SK-N-SH (cell line): ENCODE results near the gene FRY. TPM values are rescaled to one million over a fixed set of nuclear protein-coding genes. Genes with fewer than 3 reads are reported as not detected.
A peak's percentile ranks its signal among the peaks of the same experiment; 100 is the strongest.

ENCODE experiments used
- CTCF ChIA-PET: fragments of 300-600, 350-600 bp; formaldehyde crosslinking; extraction: SDS; loops from one replicate; lab custom pipeline; 2021; lab: Yijun Ruan, JAX
- POLR2A ChIA-PET: fragments of 350-600 bp; sonication (Branson Sonifier 250); formaldehyde crosslinking; extraction: SDS; loops from one replicate; lab custom pipeline; 2020; ENCODE audit warnings: antibody characterized with exemption, inconsistent platforms; lab: Yijun Ruan, JAX
- DNase-seq: peaks from one replicate; pipeline ENCODE4 v3.0.0; 2012
- H2AFZ ChIP-seq: fragments of 200-600 bp; sonication (generic); 2 replicates; pipeline ENCODE4 v1.8.1; 2016; ENCODE audit warnings: antibody characterized with exemption, mild to moderate bottlenecking, low read depth
- H3F3A ChIP-seq: fragments of 200-600 bp; sonication (generic); replicated peaks from 2 replicates; pipeline ENCODE3; 2016; ENCODE audit warnings: antibody characterized with exemption, mild to moderate bottlenecking; ENCODE audit not compliant: insufficient read depth
- H3K27ac ChIP-seq, 2 experiments: fragments of 200-500 bp in 1 of 2; fragments of 200-600 bp in 1 of 2; sonication (Bioruptor generic) in 1 of 2; sonication (generic), shearing (Covaris generic) in 1 of 2; 2 replicates each; pipeline versions ENCODE4 v1.5.1 to v1.6.1; 2014 to 2016; ENCODE audit warnings: low read depth in 2 of 2, inconsistent platforms in 1 of 2, low read length in 1 of 2, mild to moderate bottlenecking in 1 of 2, mixed read lengths in 1 of 2
- H3K27me3 ChIP-seq: fragments of 200-600 bp; sonication (generic), shearing (Covaris generic); 2 replicates; pipeline ENCODE4 v1.6.1; 2016; ENCODE audit warnings: mixed run types; ENCODE audit not compliant: insufficient read depth
- H3K36me3 ChIP-seq, 2 experiments: fragments of 200-500 bp in 1 of 2; fragments of 200-600 bp in 1 of 2; sonication (Bioruptor generic) in 1 of 2; sonication (generic) in 1 of 2; replicated peaks in 1 of 2; 2 replicates each; pipeline versions ENCODE3 to v1.5.1; 2014 to 2016; ENCODE audit warnings: low read length in 1 of 2, mild to moderate bottlenecking in 1 of 2; ENCODE audit not compliant: insufficient read depth in 2 of 2, control insufficient read depth in 1 of 2
- H3K4me1 ChIP-seq, 2 experiments: fragments of 200-500 bp in 1 of 2; fragments of 200-600 bp in 1 of 2; sonication (Bioruptor generic) in 1 of 2; sonication (generic), shearing (Covaris generic) in 1 of 2; 2 replicates each; pipeline versions ENCODE4 v1.5.1 to v1.6.1; 2014 to 2016; ENCODE audit warnings: low read depth in 1 of 2, low read length in 1 of 2, mixed run types in 1 of 2; ENCODE audit not compliant: insufficient read depth in 2 of 2, control insufficient read depth in 1 of 2
- H3K4me2 ChIP-seq: fragments of 200-600 bp; sonication (generic), shearing (Covaris generic); 2 replicates; pipeline ENCODE4 v1.6.1; 2017; ENCODE audit warnings: mixed run types
- H3K4me3 ChIP-seq, 2 experiments: fragments of 200-500 bp in 1 of 2; fragments of 200-600 bp in 1 of 2; sonication (Bioruptor generic) in 1 of 2; sonication (generic), shearing (Covaris generic) in 1 of 2; 2 replicates each; pipeline versions ENCODE4 v1.5.1 to v1.8.1; 2014 to 2016; ENCODE audit warnings: low read depth in 2 of 2, inconsistent platforms in 1 of 2, low read length in 1 of 2, mild to moderate bottlenecking in 1 of 2, mixed read lengths in 1 of 2, moderate library complexity in 1 of 2
- H3K79me2 ChIP-seq: fragments of 200-600 bp; sonication (generic); 2 replicates; pipeline ENCODE4 v1.8.1; 2017; ENCODE audit warnings: mild to moderate bottlenecking; ENCODE audit not compliant: insufficient read depth
- H3K9ac ChIP-seq: fragments of 200-600 bp; sonication (generic); 2 replicates; pipeline ENCODE4 v1.6.1; 2017; ENCODE audit warnings: mixed run types
- H3K9me2 ChIP-seq: fragments of 200-600 bp; sonication (generic); 2 replicates; pipeline ENCODE4 v1.6.1; 2017; ENCODE audit warnings: mixed run types
- H3K9me3 ChIP-seq: fragments of 200-600 bp; sonication (generic); 2 replicates; pipeline ENCODE4 v1.6.1; 2017; ENCODE audit warnings: mixed run types, mild to moderate bottlenecking, moderate library complexity
- H4K20me1 ChIP-seq: fragments of 200-600 bp; sonication (generic); 2 replicates; pipeline ENCODE4 v1.6.1; 2017; ENCODE audit warnings: mild to moderate bottlenecking, mixed run types; ENCODE audit not compliant: insufficient read depth
- EP300 ChIP-seq, 2 experiments: IDR thresholded peaks; 2 replicates each; pipeline versions ENCODE4 v1.4.0 to v1.6.1; 2012; ENCODE audit warnings: borderline replicate concordance in 1 of 2, low read depth in 1 of 2, low read length in 1 of 2
- EZH2phosphoT487 ChIP-seq: fragments of 200-600 bp; sonication (generic); IDR thresholded peaks from 2 replicates; pipeline ENCODE4 v1.6.1; 2017; ENCODE audit warnings: low read depth, mixed run types, mild to moderate bottlenecking, antibody characterized with exemption, moderate library complexity, borderline replicate concordance
- FOXM1 ChIP-seq: IDR thresholded peaks from 2 replicates; pipeline ENCODE4 v1.4.0; 2012; ENCODE audit warnings: low read depth, mild to moderate bottlenecking
- JUND ChIP-seq: IDR thresholded peaks from 2 replicates; pipeline ENCODE4 v1.4.0; 2012
- NFIC ChIP-seq: IDR thresholded peaks from 2 replicates; pipeline ENCODE4 v1.4.0; 2012; ENCODE audit warnings: borderline replicate concordance
- RFX5 ChIP-seq: IDR thresholded peaks from 2 replicates; pipeline ENCODE4 v1.6.1; 2012; ENCODE audit warnings: mild to moderate bottlenecking, improper control_type of control experiment, low read length
- TCF12 ChIP-seq: IDR thresholded peaks from 2 replicates; pipeline ENCODE4 v1.4.0; 2012
- WGBS: methylation state at CpG from one replicate; pipeline ENCODE4 v1.1.6; 2017; ENCODE audit warnings: low lambda C conversion rate; 5-methylcytosine and 5-hydroxymethylcytosine counted together
- polyA plus RNA-seq, 3 experiments: library from polyadenylated mRNA; depleted of rRNA; stranded (reverse); fragments of >200 nt; gene quantifications; 2 replicates each; pipeline ENCODE4 v1.2.3, GENCODE V29; 2012
- TF ChIP-seq, protein P1 (sequence below): IDR thresholded peaks from 2 replicates; pipeline ENCODE4 v1.4.0; 2012; ENCODE audit warnings: low read depth, borderline replicate concordance
- TF ChIP-seq, protein P2 (sequence below): IDR thresholded peaks from 2 replicates; pipeline ENCODE4 v1.4.0; 2012; ENCODE audit warnings: low read depth
- TF ChIP-seq, protein P3 (sequence below): fragments of 150-350 bp; IDR thresholded peaks from 2 replicates; pipeline ENCODE4 v1.6.1; 2016; ENCODE audit warnings: mild to moderate bottlenecking, low read depth, low read length
- TF ChIP-seq, protein P4 (sequence below): fragments of 150-350 bp; IDR thresholded peaks from 2 replicates; pipeline ENCODE4 v1.6.1; 2017; ENCODE audit warnings: antibody characterized with exemption, low read length, low read depth, borderline replicate concordance
- TF ChIP-seq, protein P5 (sequence below): IDR thresholded peaks from 2 replicates; pipeline ENCODE4 v1.4.0; 2012; ENCODE audit warnings: low read depth, borderline replicate concordance

FRY gene
- polyA plus RNA-seq, 1 of the 3 experiments (the other 2 are of a cell fraction), result 1.4 TPM

DNA sequence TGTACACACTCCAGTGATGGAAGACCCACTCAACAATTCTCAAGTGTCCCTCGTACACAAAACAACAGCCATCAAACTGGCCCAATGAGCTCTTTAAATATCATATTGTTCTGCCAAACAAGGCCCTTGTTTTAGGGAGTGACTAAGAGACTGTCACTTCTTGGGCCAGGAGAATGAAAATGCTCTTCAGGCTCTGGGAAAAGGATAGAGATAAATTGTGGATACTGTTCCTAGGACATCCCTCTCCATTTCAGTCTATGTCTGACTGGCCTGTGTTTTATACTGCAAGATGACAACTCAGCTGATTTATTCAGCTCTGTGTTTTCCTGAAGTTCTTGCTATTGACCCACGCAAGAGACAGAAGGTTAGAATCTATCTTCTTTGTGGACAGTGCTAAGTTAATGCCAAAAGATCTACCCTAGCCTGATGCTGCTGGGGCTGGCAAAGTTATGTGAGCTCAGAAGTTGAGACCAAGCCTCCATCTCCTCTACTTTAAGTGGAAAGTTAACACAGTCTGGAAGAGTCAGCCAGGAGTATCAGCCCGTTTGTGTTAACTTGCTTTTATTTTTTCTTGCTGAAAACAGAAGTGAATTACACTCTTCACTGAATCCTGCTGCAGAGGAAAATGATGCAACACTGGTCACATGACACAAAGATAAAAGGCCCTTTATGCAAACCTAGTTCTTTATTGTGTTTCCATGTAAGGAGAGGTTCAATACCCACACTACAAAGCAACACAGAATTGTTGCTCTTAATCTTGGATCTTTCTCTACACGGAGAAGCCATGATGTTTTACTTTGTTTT is 14.6 kb downstream of the FRY start:
- WGBS, result 71% methylated on average over 4 of the region's 4 CpGs
- no peaks in the 10 kb centered on the region for H3F3A ChIP-seq
- H3K36me3 ChIP-seq, result no peaks in the 10 kb centered on the region
- peak overlapping the region; percentile 54 for H2AFZ ChIP-seq
- H3K9me3 ChIP-seq, result no peaks in the 10 kb centered on the region
- no peaks in the 10 kb centered on the region for H3K79me2 ChIP-seq
- no peaks in the 10 kb centered on the region for H3K9me2 ChIP-seq
- H3K9ac ChIP-seq, result no peak overlapping the region
- no peak for DNase-seq
- POLR2A ChIA-PET, result no interaction called here
- no peak overlapping the region for H3K4me3 ChIP-seq
- no peaks in the 10 kb centered on the region for H3K27me3 ChIP-seq
- no peak overlapping the region for H3K4me2 ChIP-seq
- TF ChIP-seq, protein P1, sequence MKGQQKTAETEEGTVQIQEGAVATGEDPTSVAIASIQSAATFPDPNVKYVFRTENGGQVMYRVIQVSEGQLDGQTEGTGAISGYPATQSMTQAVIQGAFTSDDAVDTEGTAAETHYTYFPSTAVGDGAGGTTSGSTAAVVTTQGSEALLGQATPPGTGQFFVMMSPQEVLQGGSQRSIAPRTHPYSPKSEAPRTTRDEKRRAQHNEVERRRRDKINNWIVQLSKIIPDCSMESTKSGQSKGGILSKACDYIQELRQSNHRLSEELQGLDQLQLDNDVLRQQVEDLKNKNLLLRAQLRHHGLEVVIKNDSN, result peak; percentile 73; the same call in 1 of the 2 replicates
- TF ChIP-seq, protein P2, sequence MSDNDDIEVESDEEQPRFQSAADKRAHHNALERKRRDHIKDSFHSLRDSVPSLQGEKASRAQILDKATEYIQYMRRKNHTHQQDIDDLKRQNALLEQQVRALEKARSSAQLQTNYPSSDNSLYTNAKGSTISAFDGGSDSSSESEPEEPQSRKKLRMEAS, result no peak
- H3K27ac ChIP-seq, result no peak overlapping the region; a peak in 1 of 4 replicates
- H3K4me1 ChIP-seq, result peaks cover 13% of the 10 kb centered on the region in 2 experiments; a peak in 2 of 4 replicates
- no peaks in the 10 kb centered on the region for H4K20me1 ChIP-seq
- CTCF ChIA-PET, result interaction anchor here (1.5 kb wide), 1 partner anchor 26 kb away, joined by 3 read pairs; no protein-coding TSS in a partner anchor

DNA sequence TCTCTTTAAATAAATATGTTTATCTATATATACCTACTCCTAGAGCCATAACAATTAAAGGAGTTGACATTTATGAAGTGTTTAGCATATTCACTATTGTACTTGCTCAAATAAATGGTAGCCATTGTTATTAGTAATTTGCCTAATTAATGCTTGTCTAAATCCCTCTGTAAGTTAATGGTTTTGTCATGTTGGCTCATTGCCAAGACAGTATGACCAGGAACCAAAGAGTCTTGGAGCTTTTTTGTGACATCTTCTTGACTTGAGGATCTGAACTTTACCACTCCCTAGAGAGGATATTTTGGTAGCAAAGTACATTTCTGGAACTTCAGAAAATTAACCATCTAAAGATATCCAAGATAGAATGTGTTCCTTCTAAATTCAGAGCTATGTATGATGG is 15.5 kb downstream of the FRY start:
- H2AFZ ChIP-seq, result no peak overlapping the region
- no peaks in the 10 kb centered on the region for H3F3A ChIP-seq
- H3K4me1 ChIP-seq, result peaks cover 13% of the 10 kb centered on the region in 2 experiments; a peak in 2 of 4 replicates
- H3K79me2 ChIP-seq, result no peaks in the 10 kb centered on the region
- H4K20me1 ChIP-seq, result no peaks in the 10 kb centered on the region
- TF ChIP-seq, protein P1, result no peak
- peak; percentile 19; the same call in 1 of the 2 replicates for TF ChIP-seq NFIC
- CTCF ChIA-PET, result interaction anchor here (1.8 kb wide), 1 partner anchor 137 kb away, joined by 10 read pairs; no protein-coding TSS in a partner anchor
- no peaks in the 10 kb centered on the region for H3K27me3 ChIP-seq
- no peaks in the 10 kb centered on the region for H3K36me3 ChIP-seq
- no peak overlapping the region for H3K27ac ChIP-seq
- H3K4me2 ChIP-seq, result no peak overlapping the region
- H3K9me3 ChIP-seq, result no peaks in the 10 kb centered on the region
- no peak overlapping the region for H3K4me3 ChIP-seq
- H3K9me2 ChIP-seq, result no peaks in the 10 kb centered on the region
- POLR2A ChIA-PET, result no interaction called here
- H3K9ac ChIP-seq, result no peak overlapping the region
- no peak for DNase-seq

DNA sequence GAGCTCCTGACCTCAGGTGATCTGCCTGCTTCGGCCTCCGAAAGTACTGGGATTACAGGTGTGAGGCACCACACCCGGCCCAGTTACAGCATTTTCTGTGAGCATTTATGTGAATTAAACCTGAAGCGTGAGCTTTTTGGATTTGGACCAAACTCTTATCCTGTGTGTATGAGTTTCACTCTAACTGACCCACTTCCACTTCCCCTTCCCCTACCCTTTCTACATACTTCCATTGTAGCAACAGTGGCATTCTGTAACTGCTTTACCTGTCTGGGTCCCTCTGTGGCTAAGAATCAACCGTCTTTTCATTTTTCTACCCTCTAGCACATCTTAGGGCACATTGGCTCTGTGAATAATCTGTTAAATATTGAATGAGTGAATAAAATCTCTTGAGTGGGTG is 16.2 kb downstream of the FRY start:
- Histone ChIP-seq H3K4me1 (peaks cover 13% of the 10 kb centered on the region in 2 experiments; a peak in 2 of 4 replicates), H3K4me3 (no peak overlapping the region), H3K9me3 (no peaks in the 10 kb centered on the region), H3K4me2 (no peak overlapping the region), H3K9me2 (no peaks in the 10 kb centered on the region), H3K79me2 (no peaks in the 10 kb centered on the region), H3K27ac (no peak overlapping the region; a peak in 1 of 4 replicates), H2AFZ (no peak overlapping the region), H3F3A (no peaks in the 10 kb centered on the region), H3K27me3 (no peaks in the 10 kb centered on the region), H3K9ac (no peak overlapping the region), H4K20me1 (no peaks in the 10 kb centered on the region), H3K36me3 (no peaks in the 10 kb centered on the region)
- ChIA-PET POLR2A (no interaction called here), CTCF (interaction anchor here (1.8 kb wide), 1 partner anchor 138 kb away, joined by 10 read pairs; no protein-coding TSS in a partner anchor)
- no peak for DNase-seq
- WGBS, result 90% methylated on average over 5 of the region's 5 CpGs
- no peak for TF ChIP-seq JUND
- TF ChIP-seq EZH2phosphoT487, result no peak
- TF ChIP-seq, protein P3, sequence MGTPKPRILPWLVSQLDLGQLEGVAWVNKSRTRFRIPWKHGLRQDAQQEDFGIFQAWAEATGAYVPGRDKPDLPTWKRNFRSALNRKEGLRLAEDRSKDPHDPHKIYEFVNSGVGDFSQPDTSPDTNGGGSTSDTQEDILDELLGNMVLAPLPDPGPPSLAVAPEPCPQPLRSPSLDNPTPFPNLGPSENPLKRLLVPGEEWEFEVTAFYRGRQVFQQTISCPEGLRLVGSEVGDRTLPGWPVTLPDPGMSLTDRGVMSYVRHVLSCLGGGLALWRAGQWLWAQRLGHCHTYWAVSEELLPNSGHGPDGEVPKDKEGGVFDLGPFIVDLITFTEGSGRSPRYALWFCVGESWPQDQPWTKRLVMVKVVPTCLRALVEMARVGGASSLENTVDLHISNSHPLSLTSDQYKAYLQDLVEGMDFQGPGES, result no peak
- TF ChIP-seq FOXM1, result no peak
- TF ChIP-seq TCF12, result no peak
- TF ChIP-seq RFX5, result no peak
- TF ChIP-seq, protein P4, sequence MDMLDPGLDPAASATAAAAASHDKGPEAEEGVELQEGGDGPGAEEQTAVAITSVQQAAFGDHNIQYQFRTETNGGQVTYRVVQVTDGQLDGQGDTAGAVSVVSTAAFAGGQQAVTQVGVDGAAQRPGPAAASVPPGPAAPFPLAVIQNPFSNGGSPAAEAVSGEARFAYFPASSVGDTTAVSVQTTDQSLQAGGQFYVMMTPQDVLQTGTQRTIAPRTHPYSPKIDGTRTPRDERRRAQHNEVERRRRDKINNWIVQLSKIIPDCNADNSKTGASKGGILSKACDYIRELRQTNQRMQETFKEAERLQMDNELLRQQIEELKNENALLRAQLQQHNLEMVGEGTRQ, result no peak
- TF ChIP-seq, protein P5, sequence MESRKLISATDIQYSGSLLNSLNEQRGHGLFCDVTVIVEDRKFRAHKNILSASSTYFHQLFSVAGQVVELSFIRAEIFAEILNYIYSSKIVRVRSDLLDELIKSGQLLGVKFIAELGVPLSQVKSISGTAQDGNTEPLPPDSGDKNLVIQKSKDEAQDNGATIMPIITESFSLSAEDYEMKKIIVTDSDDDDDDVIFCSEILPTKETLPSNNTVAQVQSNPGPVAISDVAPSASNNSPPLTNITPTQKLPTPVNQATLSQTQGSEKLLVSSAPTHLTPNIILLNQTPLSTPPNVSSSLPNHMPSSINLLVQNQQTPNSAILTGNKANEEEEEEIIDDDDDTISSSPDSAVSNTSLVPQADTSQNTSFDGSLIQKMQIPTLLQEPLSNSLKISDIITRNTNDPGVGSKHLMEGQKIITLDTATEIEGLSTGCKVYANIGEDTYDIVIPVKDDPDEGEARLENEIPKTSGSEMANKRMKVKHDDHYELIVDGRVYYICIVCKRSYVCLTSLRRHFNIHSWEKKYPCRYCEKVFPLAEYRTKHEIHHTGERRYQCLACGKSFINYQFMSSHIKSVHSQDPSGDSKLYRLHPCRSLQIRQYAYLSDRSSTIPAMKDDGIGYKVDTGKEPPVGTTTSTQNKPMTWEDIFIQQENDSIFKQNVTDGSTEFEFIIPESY, result no peak
- TF ChIP-seq, protein P2, result no peak
- TF ChIP-seq EP300 (IDR thresholded peaks at IDR 0.05; ENCODE audit: borderline replicate concordance in 1 of 2, low read depth in 1 of 2, low read length in 1 of 2), result no peak
